SK-N-SH treated with all-trans-retinoic acid at 6 μM for 48 hours (cell line): ENCODE data around the gene CTDSP1.

ENCODE experiments used
- ARNTL ChIP-seq: fragments of 450-650 bp; formaldehyde crosslinking; IDR thresholded peaks from 2 replicates; pipeline ENCODE4 v1.5.0; 2020; ENCODE audit warnings: low read depth, mild to moderate bottlenecking, moderate library complexity, borderline replicate concordance
- CSRNP3 ChIP-seq: fragments of 250-450 bp; sonication (Bioruptor Pico); IDR thresholded peaks from 2 replicates; pipeline ENCODE4 v1.5.1; 2021; ENCODE audit warnings: mild to moderate bottlenecking, moderate library complexity
- ESRRG ChIP-seq: fragments of 250-450 bp; sonication (Bioruptor Pico); IDR thresholded peaks from 2 replicates; pipeline ENCODE4 v1.6.1; 2021; ENCODE audit warnings: mild to moderate bottlenecking
- ISL1 ChIP-seq: fragments of 250-450 bp; sonication (Bioruptor Pico); IDR thresholded peaks from 2 replicates; pipeline ENCODE4 v2.1.2; 2022; ENCODE audit warnings: mild to moderate bottlenecking, moderate library complexity
- PATZ1 ChIP-seq: fragments of 250-450 bp; sonication (Bioruptor Pico); IDR thresholded peaks from 2 replicates; pipeline ENCODE4 v1.8.0; 2020; ENCODE audit warnings: mild to moderate bottlenecking, moderate library complexity, borderline replicate concordance
- POU6F1 ChIP-seq: fragments of 250-450 bp; sonication (Bioruptor Pico); IDR thresholded peaks from 2 replicates; pipeline ENCODE4 v1.8.0; 2021; ENCODE audit warnings: low read depth, mild to moderate bottlenecking, moderate library complexity, borderline replicate concordance
- RARB ChIP-seq: fragments of 250-450 bp; sonication (Bioruptor Pico); IDR thresholded peaks from 2 replicates; pipeline ENCODE4 v1.8.0; 2021; ENCODE audit warnings: mild to moderate bottlenecking, moderate library complexity
- ZC3H10 ChIP-seq: fragments of 250-450 bp; sonication (Bioruptor Pico); IDR thresholded peaks from 2 replicates; pipeline ENCODE4 v1.5.1; 2021; ENCODE audit warnings: mild to moderate bottlenecking, moderate library complexity
- ZFP3 ChIP-seq: fragments of 250-450 bp; sonication (Bioruptor Pico); IDR thresholded peaks from 2 replicates; pipeline ENCODE4 v1.5.0; 2020; ENCODE audit warnings: mild to moderate bottlenecking, moderate library complexity
- ZFP30 ChIP-seq: fragments of 450-650 bp; formaldehyde crosslinking; IDR thresholded peaks from 2 replicates; pipeline ENCODE4 v1.5.0; 2022; ENCODE audit warnings: mild to moderate bottlenecking, moderate library complexity
- ZNF8 ChIP-seq: fragments of 450-650 bp; formaldehyde crosslinking; IDR thresholded peaks from 2 replicates; pipeline ENCODE4 v1.5.0; 2020; ENCODE audit warnings: mild to moderate bottlenecking, moderate library complexity

GRCh38 chr2:218400930-218401881 lies 1.5 kb downstream of the CTDSP1 start:
- TF ChIP-seq CSRNP3 (CRISPR knock-in tag), result no peak
- no peak for TF ChIP-seq RARB (CRISPR knock-in tag)
- TF ChIP-seq ZFP30, result no peak
- TF ChIP-seq ESRRG (CRISPR knock-in tag), result no peak
- TF ChIP-seq POU6F1 (CRISPR knock-in tag), result no peak
- no peak for TF ChIP-seq ZFP3
- TF ChIP-seq PATZ1 (CRISPR knock-in tag), result no peak
- no peak for TF ChIP-seq ISL1 (CRISPR knock-in tag)
- TF ChIP-seq ARNTL, result no peak
- no peak for TF ChIP-seq ZC3H10
- no peak for TF ChIP-seq ZNF8
